ENCODE data around the gene KRTAP2-1.

The KRTAP2-1 gene

DNA sequence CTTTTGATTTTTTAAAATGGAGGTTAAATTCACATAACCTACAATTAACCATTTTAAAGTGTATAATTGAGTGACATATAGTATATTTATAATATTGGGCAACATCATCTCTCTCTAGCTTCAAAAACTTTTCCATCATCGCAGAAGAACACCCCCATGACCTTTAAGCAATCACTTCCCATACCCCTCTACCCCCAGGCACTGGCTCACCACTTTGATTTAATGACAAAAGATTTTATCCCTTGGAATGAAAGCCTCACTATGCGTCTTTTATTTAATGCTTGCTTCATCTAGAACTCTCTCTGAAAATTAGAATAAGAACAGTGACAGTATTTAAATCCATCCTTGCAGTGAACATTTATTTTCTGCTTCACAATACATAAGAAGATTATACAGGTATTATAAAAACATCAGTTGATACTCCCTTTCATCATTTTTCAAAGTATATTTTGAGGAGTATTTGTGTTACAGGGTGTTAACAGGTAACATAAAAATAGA is 9.2 kb downstream of the KRTAP2-1 start:
- TF ChIP-seq USF1 (IDR thresholded peaks at IDR 0.05) (no peak), EGR1 (IDR thresholded peaks at IDR 0.05) (no peak), CEBPB (IDR thresholded peaks at IDR 0.05) (no peak), ZBTB7A (IDR thresholded peaks at IDR 0.05; ENCODE audit: low read depth) (no peak), FOXM1 (IDR thresholded peaks at IDR 0.05; ENCODE audit: borderline replicate concordance, low read depth) (no peak), RAD21 (IDR thresholded peaks at IDR 0.05; ENCODE audit: low read depth) (no peak), EP300 (IDR thresholded peaks at IDR 0.05; ENCODE audit: borderline replicate concordance) (no peak), CREB1 (IDR thresholded peaks at IDR 0.05; ENCODE audit: low read depth) (no peak), TAF1 (IDR thresholded peaks at IDR 0.05; ENCODE audit: low read depth) (no peak), TEAD4 (IDR thresholded peaks at IDR 0.05) (no peak), NFIC (IDR thresholded peaks at IDR 0.05) (no peak), MAX (IDR thresholded peaks at IDR 0.05) (no peak), YY1 (IDR thresholded peaks at IDR 0.05; ENCODE audit: low read depth) (no peak), TCF12 (IDR thresholded peaks at IDR 0.05; ENCODE audit: low read depth) (no peak)
- TF ChIP-seq, protein P1, sequence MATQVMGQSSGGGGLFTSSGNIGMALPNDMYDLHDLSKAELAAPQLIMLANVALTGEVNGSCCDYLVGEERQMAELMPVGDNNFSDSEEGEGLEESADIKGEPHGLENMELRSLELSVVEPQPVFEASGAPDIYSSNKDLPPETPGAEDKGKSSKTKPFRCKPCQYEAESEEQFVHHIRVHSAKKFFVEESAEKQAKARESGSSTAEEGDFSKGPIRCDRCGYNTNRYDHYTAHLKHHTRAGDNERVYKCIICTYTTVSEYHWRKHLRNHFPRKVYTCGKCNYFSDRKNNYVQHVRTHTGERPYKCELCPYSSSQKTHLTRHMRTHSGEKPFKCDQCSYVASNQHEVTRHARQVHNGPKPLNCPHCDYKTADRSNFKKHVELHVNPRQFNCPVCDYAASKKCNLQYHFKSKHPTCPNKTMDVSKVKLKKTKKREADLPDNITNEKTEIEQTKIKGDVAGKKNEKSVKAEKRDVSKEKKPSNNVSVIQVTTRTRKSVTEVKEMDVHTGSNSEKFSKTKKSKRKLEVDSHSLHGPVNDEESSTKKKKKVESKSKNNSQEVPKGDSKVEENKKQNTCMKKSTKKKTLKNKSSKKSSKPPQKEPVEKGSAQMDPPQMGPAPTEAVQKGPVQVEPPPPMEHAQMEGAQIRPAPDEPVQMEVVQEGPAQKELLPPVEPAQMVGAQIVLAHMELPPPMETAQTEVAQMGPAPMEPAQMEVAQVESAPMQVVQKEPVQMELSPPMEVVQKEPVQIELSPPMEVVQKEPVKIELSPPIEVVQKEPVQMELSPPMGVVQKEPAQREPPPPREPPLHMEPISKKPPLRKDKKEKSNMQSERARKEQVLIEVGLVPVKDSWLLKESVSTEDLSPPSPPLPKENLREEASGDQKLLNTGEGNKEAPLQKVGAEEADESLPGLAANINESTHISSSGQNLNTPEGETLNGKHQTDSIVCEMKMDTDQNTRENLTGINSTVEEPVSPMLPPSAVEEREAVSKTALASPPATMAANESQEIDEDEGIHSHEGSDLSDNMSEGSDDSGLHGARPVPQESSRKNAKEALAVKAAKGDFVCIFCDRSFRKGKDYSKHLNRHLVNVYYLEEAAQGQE (IDR thresholded peaks at IDR 0.05; ENCODE audit: low read depth) = no peak

DNA sequence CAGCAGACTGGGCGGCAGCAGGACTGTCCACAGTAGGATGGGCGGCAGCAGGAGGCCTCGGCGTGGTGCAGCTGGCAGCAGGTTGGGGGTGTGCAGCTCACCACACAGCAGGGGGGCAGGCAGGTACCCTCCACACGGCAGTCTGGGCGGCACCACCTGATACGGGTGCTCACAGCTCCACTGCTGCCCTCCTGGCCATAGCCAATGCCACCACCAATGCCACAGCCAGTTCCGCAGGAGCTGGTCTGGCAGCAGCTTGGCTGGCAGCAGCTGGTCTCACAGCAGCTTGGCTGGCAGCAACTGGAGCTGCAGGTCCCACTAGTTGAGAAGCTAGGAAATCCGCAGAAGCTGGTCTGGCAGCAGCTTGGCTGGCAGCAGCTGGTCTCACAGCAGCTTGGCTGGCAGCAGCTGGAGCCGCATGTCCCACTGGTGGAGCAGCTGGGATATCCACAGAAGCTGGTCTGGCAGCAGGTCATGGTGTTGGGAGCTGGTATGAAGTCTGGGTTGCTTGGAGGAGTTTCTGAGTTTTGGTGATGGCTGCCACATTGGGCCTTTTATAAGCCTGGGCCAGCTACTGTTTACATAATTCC is 12.7 kb downstream of the KRTAP2-1 start, which contains the start of gene KRTAP1-3:
Gene KRTAP1-3, minus strand, starts transcription at position 529 of the 590 bp plus-strand sequence. Its CDS starts 53 bp downstream, at position 476.
- 0 out of 2 replicates have a peak, but pooled peaks have one; percentile 26 for TF ChIP-seq TCF12 (IDR thresholded peaks at IDR 0.05; ENCODE audit: low read depth)

- TF ChIP-seq ZBTB7A (IDR thresholded peaks at IDR 0.05; ENCODE audit: low read depth) (no peak), MAX (IDR thresholded peaks at IDR 0.05) (no peak), RAD21 (IDR thresholded peaks at IDR 0.05; ENCODE audit: low read depth) (no peak), TCF12 (IDR thresholded peaks at IDR 0.05; ENCODE audit: low read depth) (no peak), CEBPB (IDR thresholded peaks at IDR 0.05) (no peak)
- TF ChIP-seq, protein P1 (IDR thresholded peaks at IDR 0.05; ENCODE audit: low read depth) = no peak
Measured at GRCh38 chr17:41029633-41030245, 17.4 kb downstream of the KRTAP2-1 start, which contains the start of gene KRTAP1-4. Gene KRTAP1-4 (minus strand): TSS chr17:41030195. CDS start chr17:41030078, 117 bp downstream.

GRCh38 chr17:41026715-41027471 is 20.2 kb downstream of the KRTAP2-1 start, which contains the start of gene KRTAP1-5:
Gene KRTAP1-5 (minus strand): TSS chr17:41027208. CDS start chr17:41027155, 53 bp downstream.
- TF ChIP-seq, protein P1 (IDR thresholded peaks at IDR 0.05; ENCODE audit: low read depth) = no peak
- TF ChIP-seq USF1 (IDR thresholded peaks at IDR 0.05) = no peak
- TF ChIP-seq YY1 (IDR thresholded peaks at IDR 0.05; ENCODE audit: low read depth) = no peak
- TF ChIP-seq EP300 (IDR thresholded peaks at IDR 0.05; ENCODE audit: borderline replicate concordance) = no peak
- TF ChIP-seq TEAD4 (IDR thresholded peaks at IDR 0.05) = no peak
- no peak for TF ChIP-seq TAF1 (IDR thresholded peaks at IDR 0.05; ENCODE audit: low read depth)
- no peak for TF ChIP-seq CEBPB (IDR thresholded peaks at IDR 0.05)

All from Ishikawa (cell line).